Measurements from ENCODE around the gene LCLAT1. TPM values are rescaled to one million over a fixed set of nuclear protein-coding genes. Genes with fewer than 3 reads are reported as not detected.

LCLAT1 gene
- total RNA-seq, 4 donors from 2014 or later, result 47.3 to 68.7 (median 54.1) TPM

- Histone ChIP-seq H3K4me3 (replicated peaks in 1 of 3) (no peak overlapping the region), H3K9me3 (no peaks in the 10 kb centered on the region), H3K4me1 (peaks cover 0 to 21% of the 10 kb centered on the region in 2 donors), H3K27ac (no peak overlapping the region), H3K27me3 (no peaks in the 10 kb centered on the region), H3K36me3 (no peaks in the 10 kb centered on the region)
- TF ChIP-seq CTCF (IDR thresholded peaks at IDR 0.05) (no peak), POLR2A (IDR thresholded peaks at IDR 0.05) (no peak)
- no peak for DNase-seq
- 86 to 88% methylated on average over 7 of the region's 7 CpGs for WGBS, 2 donors
- intact Hi-C loops (cut with DNase I), result no loop called here
These were observed 43.3 kb upstream of the LCLAT1 start for GRCh38 chr2:30403592-30404312.

GRCh38 chr2:30404319-30405259, 42.5 kb upstream of the LCLAT1 start:
- WGBS, 2 donors, result 56 to 62% methylated on average over 12 of the region's 12 CpGs
- Histone ChIP-seq H3K9me3 (no peaks in the 10 kb centered on the region), H3K27ac (no peak overlapping the region), H3K36me3 (no peaks in the 10 kb centered on the region), H3K4me1 (peaks cover 0 to 20% of the 10 kb centered on the region in 2 donors), H3K4me3 (replicated peaks in 1 of 3) (no peak overlapping the region), H3K27me3 (no peaks in the 10 kb centered on the region)
- intact Hi-C loops (cut with DNase I), result no loop called here
- peak; percentile 16 to 29 for DNase-seq
- no peak for TF ChIP-seq CTCF (IDR thresholded peaks at IDR 0.05)
- no peak for TF ChIP-seq POLR2A (IDR thresholded peaks at IDR 0.05)

- no peaks in the 10 kb centered on the region for H3K9me3 ChIP-seq
- TF ChIP-seq CTCF (IDR thresholded peaks at IDR 0.05) (no peak), POLR2A (IDR thresholded peaks at IDR 0.05) (no peak)
- no peaks in the 10 kb centered on the region for H3K36me3 ChIP-seq
- H3K4me3 ChIP-seq (replicated peaks in 1 of 3), result no peak overlapping the region
- H3K4me1 ChIP-seq, result peaks cover 0 to 14% of the 10 kb centered on the region in 2 donors
- intact Hi-C loops (cut with DNase I), result no loop called here
- H3K27ac ChIP-seq, result no peak overlapping the region
- H3K27me3 ChIP-seq, result no peaks in the 10 kb centered on the region
- WGBS, 2 donors, result 26 to 82% methylated on average over 1 of the region's 1 CpG
- no peak for DNase-seq
These were observed 41.8 kb upstream of the LCLAT1 start for GRCh38 chr2:30405260-30405605.

GRCh38 chr2:30406853-30407252, 40.2 kb upstream of the LCLAT1 start:
- Histone ChIP-seq H3K4me1 (peaks cover 0 to 11% of the 10 kb centered on the region in 2 donors), H3K27ac (no peak overlapping the region), H3K4me3 (replicated peaks in 1 of 3) (no peak overlapping the region), H3K36me3 (no peaks in the 10 kb centered on the region), H3K9me3 (no peaks in the 10 kb centered on the region), H3K27me3 (no peaks in the 10 kb centered on the region)
- 96 to 100% methylated on average over 2 of the region's 2 CpGs for WGBS, 2 donors
- intact Hi-C loops (cut with DNase I), result no loop called here
- TF ChIP-seq CTCF (IDR thresholded peaks at IDR 0.05) (no peak), POLR2A (IDR thresholded peaks at IDR 0.05) (no peak)
- no peak for DNase-seq

GRCh38 chr2:30408961-30409387, 38.1 kb upstream of the LCLAT1 start:
- Histone ChIP-seq H3K4me3 (replicated peaks in 1 of 3) (no peak overlapping the region), H3K9me3 (no peaks in the 10 kb centered on the region), H3K4me1 (peaks cover 0 to 11% of the 10 kb centered on the region in 2 donors), H3K27ac (peak overlapping the region in 2 of 3 donors; percentile 1 to 44), H3K27me3 (no peaks in the 10 kb centered on the region), H3K36me3 (no peaks in the 10 kb centered on the region)
- no peak for TF ChIP-seq CTCF (IDR thresholded peaks at IDR 0.05)
- no peak for TF ChIP-seq POLR2A (IDR thresholded peaks at IDR 0.05)
- no peak for DNase-seq
- intact Hi-C loops (cut with DNase I), result no loop called here

Measured in thyroid gland (tissue), 4 donors.